ENCODE measurements around the gene DLX4.

Gene DLX4

GRCh38 chr17:49932901-49933300 lies 36.1 kb upstream of the DLX4 start:
- H3K4me3 ChIP-seq (replicated peaks; ENCODE audit: low read depth, low read length) = no peak overlapping the region
- TF ChIP-seq, protein P1, sequence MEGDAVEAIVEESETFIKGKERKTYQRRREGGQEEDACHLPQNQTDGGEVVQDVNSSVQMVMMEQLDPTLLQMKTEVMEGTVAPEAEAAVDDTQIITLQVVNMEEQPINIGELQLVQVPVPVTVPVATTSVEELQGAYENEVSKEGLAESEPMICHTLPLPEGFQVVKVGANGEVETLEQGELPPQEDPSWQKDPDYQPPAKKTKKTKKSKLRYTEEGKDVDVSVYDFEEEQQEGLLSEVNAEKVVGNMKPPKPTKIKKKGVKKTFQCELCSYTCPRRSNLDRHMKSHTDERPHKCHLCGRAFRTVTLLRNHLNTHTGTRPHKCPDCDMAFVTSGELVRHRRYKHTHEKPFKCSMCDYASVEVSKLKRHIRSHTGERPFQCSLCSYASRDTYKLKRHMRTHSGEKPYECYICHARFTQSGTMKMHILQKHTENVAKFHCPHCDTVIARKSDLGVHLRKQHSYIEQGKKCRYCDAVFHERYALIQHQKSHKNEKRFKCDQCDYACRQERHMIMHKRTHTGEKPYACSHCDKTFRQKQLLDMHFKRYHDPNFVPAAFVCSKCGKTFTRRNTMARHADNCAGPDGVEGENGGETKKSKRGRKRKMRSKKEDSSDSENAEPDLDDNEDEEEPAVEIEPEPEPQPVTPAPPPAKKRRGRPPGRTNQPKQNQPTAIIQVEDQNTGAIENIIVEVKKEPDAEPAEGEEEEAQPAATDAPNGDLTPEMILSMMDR (IDR thresholded peaks at IDR 0.05; ENCODE audit: low read depth, low read length, missing control alignments) = no peak
- no peak for DNase-seq (ENCODE audit: extremely low read depth, low read depth)

GRCh38 chr17:49935526-49936210 lies 33.3 kb upstream of the DLX4 start:
- no peak overlapping the region for H3K4me3 ChIP-seq (replicated peaks; ENCODE audit: low read depth, low read length)
- no peak for DNase-seq (ENCODE audit: extremely low read depth, low read depth)
- TF ChIP-seq, protein P1 (IDR thresholded peaks at IDR 0.05; ENCODE audit: low read depth, low read length, missing control alignments) = no peak

DNA sequence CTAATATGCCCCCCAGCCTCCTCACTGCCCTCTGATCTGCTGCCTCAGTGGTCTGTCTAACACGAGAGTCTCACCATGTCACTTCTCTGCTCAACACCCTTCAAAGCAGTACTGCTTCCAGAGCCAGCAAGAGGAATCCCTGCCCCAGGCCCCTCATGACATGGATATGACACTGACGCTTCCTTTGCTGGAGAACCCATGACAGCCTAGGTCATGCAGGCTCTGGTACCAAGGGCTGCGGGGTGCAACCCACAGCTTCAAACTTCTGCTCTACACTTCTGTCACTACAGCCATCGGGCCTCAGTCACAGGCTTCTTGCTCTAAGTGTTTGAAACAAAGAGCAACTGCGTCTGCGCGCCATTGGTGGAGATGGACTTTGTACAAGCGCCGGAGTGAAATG lies 32.6 kb upstream of the DLX4 start:
- no peak for DNase-seq (ENCODE audit: extremely low read depth, low read depth)
- TF ChIP-seq, protein P1 (IDR thresholded peaks at IDR 0.05; ENCODE audit: low read depth, low read length, missing control alignments) = no peak
- H3K4me3 ChIP-seq (replicated peaks; ENCODE audit: low read depth, low read length) = no peak overlapping the region

- TF ChIP-seq, protein P1 (IDR thresholded peaks at IDR 0.05; ENCODE audit: low read depth, low read length, missing control alignments) = no peak
- no peak for DNase-seq (ENCODE audit: extremely low read depth, low read depth)
- no peak overlapping the region for H3K4me3 ChIP-seq (replicated peaks; ENCODE audit: low read depth, low read length)
These were observed 29.7 kb upstream of the DLX4 start for GRCh38 chr17:49939318-49939717.

GRCh38 chr17:49941427-49941826 lies 27.6 kb upstream of the DLX4 start:
- no peak for DNase-seq (ENCODE audit: extremely low read depth, low read depth)
- TF ChIP-seq, protein P1 (IDR thresholded peaks at IDR 0.05; ENCODE audit: low read depth, low read length, missing control alignments) = no peak
- no peak overlapping the region for H3K4me3 ChIP-seq (replicated peaks; ENCODE audit: low read depth, low read length)

DNA sequence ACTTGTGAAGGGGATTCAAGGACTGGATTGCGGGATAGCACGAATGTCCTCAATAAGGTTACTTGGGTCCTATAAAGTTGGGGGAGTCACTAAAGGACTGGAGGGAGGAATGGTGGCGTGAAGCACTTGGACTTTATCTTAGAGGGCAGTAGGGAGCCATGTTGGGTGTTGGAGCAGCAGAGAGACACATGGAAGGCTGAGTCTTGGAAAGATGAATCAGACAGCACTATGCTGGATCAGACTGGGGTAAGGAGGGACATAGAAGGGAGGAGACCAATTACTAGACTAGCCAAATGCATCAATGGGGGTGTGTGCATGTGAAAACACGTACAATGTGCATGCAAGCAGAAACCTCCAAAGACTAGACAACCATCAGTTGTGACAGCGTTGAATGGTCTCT lies 26.0 kb upstream of the DLX4 start:
- no peak overlapping the region for H3K4me3 ChIP-seq (replicated peaks; ENCODE audit: low read depth, low read length)
- TF ChIP-seq, protein P1 (IDR thresholded peaks at IDR 0.05; ENCODE audit: low read depth, low read length, missing control alignments) = no peak
- DNase-seq (ENCODE audit: extremely low read depth, low read depth) = no peak
